Measurements from ENCODE around the gene OR2A7.
"Not testable (repeated sequence)": the region's sequence is repeated elsewhere in the genome, so short reads cannot be mapped to it uniquely, and the experiment has no call there.

OR2A7 gene

DNA sequence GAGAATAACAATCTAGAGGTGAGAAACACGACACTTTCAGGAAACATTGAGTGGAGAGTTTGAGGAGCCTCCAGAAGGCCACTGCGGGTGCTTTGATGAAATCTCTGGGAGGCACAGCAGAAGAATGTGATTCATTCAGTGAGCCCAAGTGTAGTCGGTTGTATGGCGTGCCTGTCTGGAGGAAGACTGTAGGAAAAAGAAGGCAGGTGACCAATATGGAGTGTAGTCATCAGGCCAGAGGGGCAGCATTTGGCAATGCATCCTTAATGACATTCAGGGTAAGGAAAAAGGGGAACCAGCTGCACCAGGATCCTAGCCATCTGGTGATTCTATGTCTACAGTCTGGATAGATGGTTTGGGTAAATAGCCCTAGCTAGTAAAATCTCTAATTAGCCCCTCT, 12.3 kb downstream of the OR2A7 start:
- DNase-seq (ENCODE audit: low read depth), result not testable (repeated sequence)

GRCh38 chr7:144247674-144248330, 16.8 kb downstream of the OR2A7 start:
- not testable (repeated sequence) for DNase-seq (ENCODE audit: low read depth)

DNA sequence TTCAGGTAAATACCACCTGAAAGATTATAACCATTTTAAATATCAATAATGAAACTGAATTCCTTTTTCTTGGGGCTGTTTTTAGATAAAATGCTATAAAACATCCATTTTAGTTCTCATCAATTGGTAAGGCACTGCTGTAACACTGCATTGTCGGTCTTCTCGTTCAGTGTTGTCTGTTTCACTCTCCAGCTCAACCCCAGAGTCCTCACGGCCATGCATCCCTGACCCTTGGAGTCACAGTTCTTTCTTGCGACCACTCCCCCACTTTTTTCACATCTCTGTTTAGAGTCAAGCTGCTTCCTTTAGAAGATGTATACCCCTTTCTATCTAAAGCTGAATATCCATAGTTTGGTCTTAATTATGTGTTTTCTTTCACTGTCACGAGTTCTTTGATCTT, 17.6 kb downstream of the OR2A7 start:
- DNase-seq (ENCODE audit: low read depth), result not testable (repeated sequence)

DNA sequence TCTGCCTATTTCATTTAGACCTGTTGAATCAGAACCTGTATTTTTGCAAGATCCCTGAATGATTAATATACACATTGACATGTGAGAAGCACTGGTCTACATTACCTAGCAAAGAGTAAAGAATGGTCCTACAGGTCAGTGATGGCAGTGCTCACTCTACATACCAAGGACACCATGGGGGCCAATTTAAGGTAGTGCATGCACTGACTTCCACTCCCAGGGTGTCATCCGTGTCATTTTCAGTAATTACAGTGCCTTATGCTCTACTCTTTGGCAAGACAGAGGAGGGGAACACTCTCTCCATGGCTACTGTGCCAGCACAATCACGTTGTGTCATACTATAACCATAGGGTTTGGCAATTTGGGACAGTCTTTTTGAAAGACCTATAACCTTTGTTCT, 19.2 kb downstream of the OR2A7 start:
- not testable (repeated sequence) for DNase-seq (ENCODE audit: low read depth)

DNA sequence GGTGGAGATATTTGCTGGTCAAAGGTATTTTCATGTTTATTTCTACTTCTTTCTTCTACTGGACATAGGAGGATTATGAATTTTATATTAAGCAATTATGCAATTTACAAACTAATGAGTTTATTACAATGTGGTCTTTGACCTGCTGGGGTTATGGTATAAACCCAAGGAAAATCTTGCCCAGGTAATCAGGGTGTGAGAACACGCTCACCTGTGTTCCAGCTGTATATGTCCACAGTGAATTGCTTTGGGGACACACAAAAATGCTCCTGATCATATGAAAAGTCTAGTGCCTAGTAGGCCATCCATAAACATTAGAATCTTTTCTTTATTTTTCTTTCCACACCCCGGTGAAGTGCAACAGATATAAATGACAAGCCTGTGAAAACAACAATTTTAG, 25.2 kb downstream of the OR2A7 start, which contains the start of gene OR2A42:
Gene OR2A42 (minus strand): TSS at position 241 of the 400 bp plus-strand sequence. CDS start 6,762 bp downstream, outside the sequence.
- not testable (repeated sequence) for DNase-seq (ENCODE audit: low read depth)

- DNase-seq (ENCODE audit: low read depth), result not testable (repeated sequence)
Measured at GRCh38 chr7:144238530-144239082, 26.0 kb downstream of the OR2A7 start.

DNA sequence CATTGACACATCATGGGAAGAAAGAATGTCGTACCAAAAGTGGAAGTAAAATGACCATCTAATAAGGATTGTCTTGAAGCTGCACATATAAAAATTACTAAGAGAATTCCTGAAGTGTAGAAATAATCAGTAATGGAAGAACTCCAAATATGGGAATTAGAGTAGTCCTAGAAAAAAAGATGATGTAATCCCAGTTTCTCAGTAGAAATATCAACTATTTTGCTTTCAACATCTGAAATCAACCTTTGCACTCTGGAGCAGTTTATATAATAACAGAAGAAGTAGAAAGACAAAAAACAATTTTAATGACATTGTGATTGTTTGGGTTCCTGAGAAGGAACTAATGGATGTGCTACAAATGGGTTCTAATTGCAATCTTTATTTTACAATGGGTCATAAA, 31.6 kb downstream of the OR2A7 start:
- DNase-seq (ENCODE audit: low read depth), result not testable (repeated sequence)

GRCh38 chr7:144231027-144231426, 33.6 kb downstream of the OR2A7 start:
- not testable (repeated sequence) for DNase-seq (ENCODE audit: low read depth)

DNA sequence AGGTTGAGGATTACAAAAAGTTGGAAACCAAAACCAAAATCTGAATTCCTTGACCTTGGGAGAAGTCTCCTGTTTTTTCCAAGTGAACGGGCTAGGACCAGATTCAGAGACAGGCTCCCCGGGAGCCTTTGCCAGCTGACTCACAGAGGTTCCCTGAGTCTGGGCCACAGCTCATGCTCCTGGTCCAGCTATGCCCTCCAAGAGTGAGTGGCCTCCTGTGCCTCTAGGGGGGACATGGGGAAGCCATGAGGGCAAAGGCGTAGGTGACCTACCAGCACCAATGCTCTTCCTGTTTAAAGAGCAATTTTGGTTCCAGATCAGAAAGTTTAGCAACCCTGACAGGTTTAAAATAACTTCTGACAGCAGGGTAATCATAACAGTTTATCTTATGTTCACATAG, 35.8 kb downstream of the OR2A7 start:
- not testable (repeated sequence) for DNase-seq (ENCODE audit: low read depth)

DNA sequence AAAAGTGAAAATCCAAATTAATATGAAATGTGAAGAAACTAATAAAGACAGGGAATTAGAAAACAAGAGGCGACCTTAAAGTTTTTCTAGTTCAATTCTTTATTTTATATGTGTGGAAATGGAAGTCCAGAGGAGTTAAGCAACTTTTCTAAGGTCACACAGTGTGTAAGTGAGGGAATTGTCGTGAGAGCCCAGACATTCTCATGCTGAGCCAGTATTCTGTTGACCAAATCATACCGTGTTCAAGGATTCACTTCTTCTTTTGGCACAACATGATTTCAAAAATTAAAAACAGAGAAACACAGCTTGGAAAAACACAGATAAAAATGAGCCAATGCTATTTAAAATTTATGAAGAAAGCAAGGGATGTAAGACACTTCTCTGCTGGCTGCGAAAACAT, 37.7 kb downstream of the OR2A7 start:
- DNase-seq (ENCODE audit: low read depth), result not testable (repeated sequence)

DNA sequence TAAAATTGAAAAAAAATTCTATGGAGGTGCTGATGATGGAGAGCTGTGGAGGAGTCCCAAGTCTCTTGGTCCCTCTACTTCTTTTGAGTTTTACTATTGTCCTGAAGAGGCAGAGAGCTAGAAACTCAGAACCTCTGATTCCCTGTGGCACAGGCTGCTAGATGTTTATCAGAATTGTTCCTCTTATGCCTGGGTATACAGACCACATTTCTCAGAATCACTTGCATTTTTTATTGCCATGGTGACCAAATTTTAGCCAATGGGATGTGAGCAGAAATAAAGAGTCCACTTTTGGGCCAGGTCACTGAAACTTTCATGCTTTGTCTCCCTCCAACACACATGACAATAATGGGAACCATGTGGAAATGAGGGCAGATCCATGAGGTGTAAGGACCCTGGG, 40.9 kb downstream of the OR2A7 start:
- not testable (repeated sequence) for DNase-seq (ENCODE audit: low read depth)

DNA sequence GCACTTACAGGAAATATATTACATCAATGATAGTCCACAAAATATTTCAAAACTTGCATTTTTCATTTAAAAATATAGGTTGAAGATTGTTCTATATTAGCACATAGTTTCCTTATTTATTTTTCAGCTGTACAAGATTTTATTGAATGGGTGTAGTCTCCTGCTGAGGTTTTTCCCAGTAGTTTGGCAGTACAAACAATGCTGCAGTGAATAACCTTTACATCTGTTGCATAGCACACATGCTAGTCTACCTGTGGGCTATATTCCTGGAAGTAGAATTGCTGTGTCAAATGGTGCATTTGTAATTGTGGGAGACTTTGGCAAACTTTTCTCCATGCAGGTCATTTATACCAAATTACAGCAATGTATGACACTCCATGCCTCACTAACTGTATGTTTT, 44.1 kb downstream of the OR2A7 start:
- DNase-seq (ENCODE audit: low read depth), result not testable (repeated sequence)

- DNase-seq (ENCODE audit: low read depth), result not testable (repeated sequence)
Measured at GRCh38 chr7:144219149-144219548, 45.4 kb downstream of the OR2A7 start.

DNA sequence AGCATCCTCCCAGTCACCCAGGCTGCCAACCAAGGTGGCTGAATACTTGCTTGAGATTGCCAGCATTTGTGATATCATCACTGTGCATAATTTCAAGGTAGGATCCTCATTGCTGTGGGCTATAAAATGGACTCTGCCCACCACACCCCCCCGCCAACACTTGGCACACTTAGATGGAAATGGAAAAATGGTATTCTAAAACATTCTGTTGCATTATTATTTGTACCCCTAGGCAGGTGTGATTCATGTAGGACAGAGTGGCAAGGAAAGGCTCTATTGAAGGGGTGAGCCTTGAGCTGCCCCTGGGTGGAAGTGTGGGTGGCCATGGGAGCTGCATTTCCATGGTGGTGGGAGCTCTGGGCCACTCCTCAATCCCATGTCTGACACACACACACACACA, 46.0 kb downstream of the OR2A7 start:
- not testable (repeated sequence) for DNase-seq (ENCODE audit: low read depth)

DNA sequence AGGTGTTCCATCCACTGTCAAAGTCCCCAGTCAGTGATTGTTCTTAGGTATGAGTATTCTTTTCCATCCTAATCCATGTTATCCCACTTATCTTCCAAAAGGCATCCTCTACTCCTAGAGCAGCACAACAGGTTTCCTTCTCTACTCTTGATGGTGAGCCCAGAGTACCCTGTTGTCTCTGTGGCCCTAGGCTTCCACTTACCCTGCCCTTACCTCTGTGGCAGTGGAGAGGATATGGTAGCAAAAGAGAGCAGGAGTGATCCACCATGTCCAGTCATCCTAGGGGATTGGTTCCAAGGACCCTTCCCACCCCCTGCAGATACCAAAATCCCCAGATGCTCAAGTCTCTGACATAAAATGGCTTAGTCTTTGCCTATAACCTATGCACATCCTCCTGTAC, 47.4 kb downstream of the OR2A7 start:
- DNase-seq (ENCODE audit: low read depth), result not testable (repeated sequence)

All from EH (cell line).